OCI-LY3 (cell line): Measurements from ENCODE around the gene CYP2W1.

Experiments used
- CTCF ChIP-seq: fragments of 200-600, 300-600 bp; sonication (generic); IDR thresholded peaks from 2 replicates; pipeline ENCODE4 v1.5.1; 2014; ENCODE audit warnings: antibody characterized with exemption, low read length, low read depth
- EZH2phosphoT487 ChIP-seq: fragments of 200-600 bp; shearing (Covaris generic); IDR thresholded peaks from 2 replicates; pipeline ENCODE4 v1.6.1; 2018; ENCODE audit warnings: antibody characterized with exemption, mixed run types, low read depth

GRCh38 chr7:999149-999879 lies 16.3 kb downstream of the CYP2W1 start:
- TF ChIP-seq CTCF (no peak), EZH2phosphoT487 (no peak)
